ENCODE results near the gene PTGFRN.

The PTGFRN gene

DNA sequence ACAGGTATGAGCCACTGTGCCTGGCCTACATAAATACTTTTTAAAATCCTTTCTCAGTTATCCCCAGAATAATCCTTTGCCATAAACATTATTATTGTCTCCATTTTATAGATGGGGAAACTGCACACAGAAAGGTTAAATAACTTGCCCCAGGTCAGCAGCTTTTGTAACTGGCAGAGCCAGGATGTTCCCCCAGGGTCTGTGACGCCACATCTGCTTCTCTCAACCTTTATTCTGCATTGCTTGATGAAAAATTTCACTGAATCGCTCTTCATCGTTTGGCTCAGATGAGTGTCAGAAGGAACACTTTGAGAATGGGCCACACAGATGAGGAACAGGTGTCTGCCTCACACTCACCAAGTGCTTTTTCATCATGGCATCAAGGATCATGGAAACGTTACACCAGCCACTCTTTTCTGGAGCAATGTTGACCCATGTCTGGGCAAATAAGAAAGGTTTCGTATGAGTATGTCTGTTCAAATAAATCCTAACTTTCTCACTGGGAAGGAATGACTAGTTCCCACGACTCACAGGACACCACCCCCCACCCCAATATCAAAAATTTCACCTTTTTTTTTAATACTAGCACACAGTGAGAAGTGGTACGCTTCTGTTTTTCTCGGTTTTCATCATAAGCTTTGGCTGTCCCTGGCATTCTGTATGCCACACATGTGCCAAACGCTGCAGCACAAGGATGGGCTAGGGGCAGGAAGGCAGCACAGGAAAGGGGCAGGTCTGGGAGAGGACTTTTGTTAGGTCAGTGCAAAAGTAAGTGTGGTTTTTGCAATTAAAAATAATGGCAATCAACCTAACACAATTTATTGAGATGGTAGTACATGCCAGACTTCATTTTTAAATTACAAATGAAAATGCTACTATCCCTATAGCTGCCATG is 9.0 kb upstream of the PTGFRN start:
- no peak for TF ChIP-seq CTCF (IDR thresholded peaks at IDR 0.05)

DNA sequence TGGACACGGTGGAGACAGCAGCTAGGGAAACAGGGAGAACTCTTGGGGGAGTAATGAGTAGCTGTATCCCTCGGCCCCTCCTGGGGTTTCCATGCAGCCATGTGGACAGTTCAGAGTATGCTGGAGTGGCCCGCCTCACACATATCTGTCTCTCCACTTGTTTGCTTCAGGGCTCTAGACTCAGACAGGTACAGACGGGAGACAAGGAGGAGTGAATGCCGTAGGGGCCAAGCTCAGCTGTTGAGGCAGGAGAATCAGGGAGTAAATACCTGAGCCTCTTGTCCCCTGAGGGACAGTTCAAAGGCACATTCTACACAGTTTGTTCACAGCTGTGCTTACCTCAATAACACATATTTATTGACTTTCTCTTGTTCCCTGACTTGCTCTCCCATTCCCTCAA is 7.7 kb upstream of the PTGFRN start:
- TF ChIP-seq CTCF (IDR thresholded peaks at IDR 0.05): no peak

GRCh38 chr1:116902723-116903383 is 6.9 kb upstream of the PTGFRN start:
- no peak for TF ChIP-seq CTCF (IDR thresholded peaks at IDR 0.05)

- no peak for TF ChIP-seq CTCF (IDR thresholded peaks at IDR 0.05)
Measured at GRCh38 chr1:116904791-116905320, 4.9 kb upstream of the PTGFRN start.

GRCh38 chr1:116906812-116907211 is 2.9 kb upstream of the PTGFRN start:
- TF ChIP-seq CTCF (IDR thresholded peaks at IDR 0.05): no peak

DNA sequence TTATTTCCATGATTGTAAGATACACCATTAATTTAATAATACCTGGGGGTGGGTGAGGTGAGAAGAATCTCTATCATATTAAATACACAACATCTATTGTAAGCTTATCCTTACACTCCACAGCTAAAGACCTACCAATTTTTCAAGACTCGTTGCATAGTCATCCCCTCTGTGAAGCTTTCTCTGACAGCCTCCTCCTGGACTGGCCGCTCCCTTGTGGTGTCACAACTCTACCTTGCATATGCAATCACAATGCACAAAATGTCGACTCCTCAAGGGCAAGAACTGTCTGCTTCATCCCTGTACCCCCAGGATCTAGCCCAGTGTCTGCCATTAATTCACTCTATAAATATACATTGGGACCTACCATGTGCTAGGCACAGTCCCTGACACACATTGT is 2.4 kb upstream of the PTGFRN start:
- no peak for TF ChIP-seq CTCF (IDR thresholded peaks at IDR 0.05)

DNA sequence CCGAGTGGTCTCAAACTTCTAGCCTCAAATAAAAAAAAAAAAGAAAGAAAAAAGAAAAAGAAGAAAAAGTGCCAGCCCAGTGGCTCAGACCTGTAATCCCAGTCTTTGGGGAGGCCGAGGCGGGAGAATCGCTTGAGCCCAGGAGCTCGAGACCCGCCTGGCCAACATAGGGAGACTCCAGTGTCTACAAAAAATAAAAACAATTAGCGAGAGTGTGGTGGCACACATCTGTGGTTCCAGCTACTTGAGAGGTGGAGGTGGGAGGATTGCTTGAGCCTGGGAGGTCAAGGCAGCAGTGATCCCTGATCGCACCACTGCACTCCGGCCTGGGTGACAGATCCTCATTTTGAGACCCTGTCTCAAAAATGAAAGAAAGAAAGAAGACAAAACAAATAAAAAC is 1.4 kb upstream of the PTGFRN start:
- no peak for TF ChIP-seq CTCF (IDR thresholded peaks at IDR 0.05)
